H9 (cell line): ENCODE measurements around the gene CD244. TPM values are rescaled to one million over a fixed set of nuclear protein-coding genes. Genes with fewer than 3 reads are reported as not detected.

Experiments
- DNase-seq: peaks from one replicate; pipeline ENCODE4 v3.0.0-alpha.2; 2017
- H2AFZ ChIP-seq: one replicate; pipeline ENCODE4 v1.6.1; 2013; ENCODE audit warnings: mild to moderate bottlenecking, low read length, control low read depth, moderate library complexity
- H2AK5ac ChIP-seq: 2 replicates; pipeline ENCODE4 v1.6.1; 2013; ENCODE audit warnings: low read length, control low read depth, mixed read lengths; ENCODE audit not compliant: insufficient read length
- H2BK120ac ChIP-seq: one replicate; pipeline ENCODE4 v1.6.1; 2013; ENCODE audit warnings: low read depth, mild to moderate bottlenecking, low read length, control low read depth, inconsistent platforms; ENCODE audit not compliant: poor library complexity, severe bottlenecking
- H2BK12ac ChIP-seq: 2 replicates; pipeline ENCODE4 v1.6.1; 2013; ENCODE audit warnings: low read length, control low read depth, mixed read lengths, low read depth; ENCODE audit not compliant: insufficient read length
- H2BK15ac ChIP-seq: 2 replicates; pipeline ENCODE4 v1.6.1; 2013; ENCODE audit warnings: low read depth, low read length, control low read depth
- H2BK20ac ChIP-seq: one replicate; pipeline ENCODE4 v1.6.1; 2013; ENCODE audit warnings: low read depth, mild to moderate bottlenecking, low read length, control low read depth, inconsistent platforms; ENCODE audit not compliant: poor library complexity, severe bottlenecking
- H2BK5ac ChIP-seq: 2 replicates; pipeline ENCODE4 v1.6.1; 2013; ENCODE audit warnings: low read length, control low read depth, mixed read lengths; ENCODE audit not compliant: insufficient read length
- H3K14ac ChIP-seq: 2 replicates; pipeline ENCODE4 v1.6.1; 2013; ENCODE audit warnings: low read length, control low read depth; ENCODE audit not compliant: insufficient read depth
- H3K18ac ChIP-seq: 2 replicates; pipeline ENCODE4 v1.6.1; 2013; ENCODE audit warnings: low read depth, mild to moderate bottlenecking, mixed read lengths, low read length, control low read depth; ENCODE audit not compliant: insufficient read length
- H3K23ac ChIP-seq: 2 replicates; pipeline ENCODE4 v1.6.1; 2013; ENCODE audit warnings: low read length, control low read depth, mixed read lengths, low read depth; ENCODE audit not compliant: insufficient read length
- H3K23me2 ChIP-seq: 2 replicates; pipeline ENCODE4 v1.6.1; 2013; ENCODE audit warnings: low read depth, mild to moderate bottlenecking, mixed read lengths, low read length, control low read depth; ENCODE audit not compliant: insufficient read length, poor library complexity, severe bottlenecking
- H3K27ac ChIP-seq: 2 replicates; pipeline ENCODE4 v1.5.1; 2013; ENCODE audit warnings: low read length, control low read depth, mixed read lengths, low read depth; ENCODE audit not compliant: insufficient read length
- H3K27me3 ChIP-seq: 2 replicates; pipeline ENCODE4 v1.6.1; 2013; ENCODE audit warnings: low read length, control low read depth, inconsistent platforms; ENCODE audit not compliant: insufficient read depth
- H3K4ac ChIP-seq: 2 replicates; pipeline ENCODE4 v1.6.1; 2013; ENCODE audit warnings: low read depth, mild to moderate bottlenecking, control low read depth, inconsistent platforms, low read length, moderate library complexity
- H3K4me1 ChIP-seq: 2 replicates; pipeline ENCODE4 v1.6.1; 2013; ENCODE audit warnings: low read length, control low read depth, inconsistent platforms; ENCODE audit not compliant: insufficient read depth
- H3K4me2 ChIP-seq: 2 replicates; pipeline ENCODE4 v1.6.1; 2013; ENCODE audit warnings: low read length, control low read depth, mixed read lengths; ENCODE audit not compliant: insufficient read length, insufficient read depth
- H3K56ac ChIP-seq: 2 replicates; pipeline ENCODE4 v1.6.1; 2013; ENCODE audit warnings: low read depth, mild to moderate bottlenecking, mixed read lengths, low read length, control low read depth; ENCODE audit not compliant: insufficient read length
- H3K79me1 ChIP-seq: 2 replicates; pipeline ENCODE4 v1.6.1; 2013; ENCODE audit warnings: low read depth, mild to moderate bottlenecking, moderate library complexity, low read length, control low read depth, inconsistent platforms; ENCODE audit not compliant: insufficient read depth, poor library complexity, severe bottlenecking
- H3K79me2 ChIP-seq: 2 replicates; pipeline ENCODE4 v1.6.1; 2013; ENCODE audit warnings: low read length, control low read depth, inconsistent platforms; ENCODE audit not compliant: insufficient read depth
- H3K9ac ChIP-seq: 2 replicates; pipeline ENCODE4 v1.6.1; 2013; ENCODE audit warnings: low read length, control low read depth, mixed read lengths; ENCODE audit not compliant: insufficient read length; ENCODE audit errors: extremely low read depth
- H3K9me3 ChIP-seq: one replicate; pipeline ENCODE4 v1.6.1; 2013; ENCODE audit warnings: low read depth, low read length, inconsistent platforms; ENCODE audit not compliant: control insufficient read depth
- H3T11ph ChIP-seq: one replicate; pipeline ENCODE4 v1.6.1; 2013; ENCODE audit warnings: mild to moderate bottlenecking, low read length, control low read depth, inconsistent platforms
- H4K20me1 ChIP-seq: one replicate; pipeline ENCODE4 v1.6.1; 2013; ENCODE audit not compliant: control insufficient read depth, insufficient read length, insufficient read depth
- H4K5ac ChIP-seq: 2 replicates; pipeline ENCODE4 v1.6.1; 2013; ENCODE audit warnings: low read depth, mild to moderate bottlenecking, mixed read lengths, low read length, control low read depth; ENCODE audit not compliant: insufficient read length
- H4K8ac ChIP-seq: replicated peaks from 2 replicates; pipeline ENCODE4 v1.6.1; 2013; ENCODE audit warnings: low read length, control low read depth, mixed read lengths, low read depth; ENCODE audit not compliant: insufficient read length
- H4K91ac ChIP-seq: 2 replicates; pipeline ENCODE4 v1.6.1; 2013; ENCODE audit warnings: low read depth, mild to moderate bottlenecking, moderate library complexity, mixed read lengths, low read length, control low read depth; ENCODE audit not compliant: insufficient read length
- H3K27ac Mint-ChIP-seq, 3 experiments: 2 replicates in 2 of 3; 3 replicates in 1 of 3; pipeline ENCODE4 v1.8.0; 2020 to 2021; ENCODE audit warnings: mixed read lengths in 3 of 3, mild to moderate bottlenecking in 1 of 3, moderate library complexity in 1 of 3
- H3K27me3 Mint-ChIP-seq: 2 replicates; pipeline ENCODE4 v1.8.0; 2021; ENCODE audit warnings: low read depth, mild to moderate bottlenecking, moderate library complexity, mixed read lengths
- H3K36me3 Mint-ChIP-seq, 3 experiments: 2 replicates in 2 of 3; 3 replicates in 1 of 3; pipeline ENCODE4 v1.8.0; 2020 to 2021; ENCODE audit warnings: low read depth in 3 of 3, mixed read lengths in 3 of 3; ENCODE audit not compliant: insufficient read depth in 1 of 3
- H3K4me1 Mint-ChIP-seq, 2 experiments: 2 replicates each; pipeline ENCODE4 v1.8.0; 2020; ENCODE audit warnings: mixed read lengths in 2 of 2
- H3K4me3 Mint-ChIP-seq, 2 experiments: 2 replicates in 1 of 2; 3 replicates in 1 of 2; pipeline ENCODE4 v1.8.0; 2020 to 2021; ENCODE audit warnings: mild to moderate bottlenecking in 2 of 2, mixed read lengths in 2 of 2, moderate library complexity in 1 of 2
- H3K9me3 Mint-ChIP-seq, 2 experiments: 2 replicates in 1 of 2; 3 replicates in 1 of 2; pipeline ENCODE4 v1.8.0; 2020; ENCODE audit warnings: mild to moderate bottlenecking in 2 of 2, mixed read lengths in 2 of 2, moderate library complexity in 1 of 2
- WGBS: extraction: QIAGEN DNeasy Blood & Tissue Kit; methylation state at CpG from one replicate; pipeline ENCODE4 v1.1.7; 2013; ENCODE audit warnings: missing lambda C conversion rate, low lambda C conversion rate, mixed read lengths; ENCODE audit not compliant: insufficient read length; ENCODE audit errors: extremely low coverage; 5-methylcytosine and 5-hydroxymethylcytosine counted together
- total RNA-seq: library from RNA; stranded (reverse); gene quantifications from 2 replicates; pipeline ENCODE4 v1.2.1, GENCODE V29; 2021
- TF ChIP-seq, protein P1 (sequence below): fragments of 200-600 bp; sonication (generic); conservative IDR thresholded peaks from 3 replicates; pipeline ENCODE4 v1.8.0; 2021; ENCODE audit warnings: antibody characterized with exemption, mild to moderate bottlenecking

Gene CD244
- total RNA-seq, 1 experiment from 2014 or later: not detected

DNA sequence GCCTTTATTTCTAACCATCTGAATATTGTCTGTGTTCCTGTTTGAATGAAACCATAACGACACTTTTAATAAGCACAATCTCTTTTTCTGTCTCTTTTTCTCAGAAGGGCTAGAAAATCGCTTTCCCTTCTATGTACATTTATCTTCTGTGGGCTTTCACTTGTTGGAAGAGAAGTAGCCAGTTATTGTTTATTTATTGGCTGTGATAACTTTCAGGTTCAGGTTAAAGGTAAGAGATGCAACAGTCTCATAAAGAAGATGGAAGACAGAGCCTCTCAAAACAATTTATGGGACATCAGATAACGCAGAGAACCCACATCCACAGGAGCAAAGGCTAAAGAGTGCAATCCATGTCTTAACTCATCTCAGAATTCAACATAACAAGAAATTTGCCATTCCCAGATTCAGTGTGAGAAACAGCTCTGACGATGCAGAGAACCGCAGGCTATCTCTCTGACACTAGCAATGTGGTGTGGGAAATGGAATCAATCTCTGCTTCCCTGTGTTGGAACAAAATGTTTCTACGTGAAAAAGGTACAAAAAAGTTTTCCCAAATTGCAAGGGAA lies 4.1 kb upstream of the CD244 start:
- TF ChIP-seq, protein P1, sequence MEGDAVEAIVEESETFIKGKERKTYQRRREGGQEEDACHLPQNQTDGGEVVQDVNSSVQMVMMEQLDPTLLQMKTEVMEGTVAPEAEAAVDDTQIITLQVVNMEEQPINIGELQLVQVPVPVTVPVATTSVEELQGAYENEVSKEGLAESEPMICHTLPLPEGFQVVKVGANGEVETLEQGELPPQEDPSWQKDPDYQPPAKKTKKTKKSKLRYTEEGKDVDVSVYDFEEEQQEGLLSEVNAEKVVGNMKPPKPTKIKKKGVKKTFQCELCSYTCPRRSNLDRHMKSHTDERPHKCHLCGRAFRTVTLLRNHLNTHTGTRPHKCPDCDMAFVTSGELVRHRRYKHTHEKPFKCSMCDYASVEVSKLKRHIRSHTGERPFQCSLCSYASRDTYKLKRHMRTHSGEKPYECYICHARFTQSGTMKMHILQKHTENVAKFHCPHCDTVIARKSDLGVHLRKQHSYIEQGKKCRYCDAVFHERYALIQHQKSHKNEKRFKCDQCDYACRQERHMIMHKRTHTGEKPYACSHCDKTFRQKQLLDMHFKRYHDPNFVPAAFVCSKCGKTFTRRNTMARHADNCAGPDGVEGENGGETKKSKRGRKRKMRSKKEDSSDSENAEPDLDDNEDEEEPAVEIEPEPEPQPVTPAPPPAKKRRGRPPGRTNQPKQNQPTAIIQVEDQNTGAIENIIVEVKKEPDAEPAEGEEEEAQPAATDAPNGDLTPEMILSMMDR: no peak
- H3K23me2 ChIP-seq: no peaks in the 10 kb centered on the region
- no peak overlapping the region for H3T11ph ChIP-seq
- H2BK12ac ChIP-seq: no peak overlapping the region
- H3K9me3 ChIP-seq: no peaks in the 10 kb centered on the region
- H4K5ac ChIP-seq: no peak overlapping the region
- H2BK120ac ChIP-seq: no peak overlapping the region
- Mint-ChIP-seq H3K9me3 (no peaks in the 10 kb centered on the region), H3K36me3 (no peaks in the 10 kb centered on the region), H3K27me3 (peaks cover 3% of the 10 kb centered on the region; the same call in 1 of the 2 replicates), H3K4me3 (no peak overlapping the region), H3K4me1 (peaks cover 8 to 11% of the 10 kb centered on the region in 2 experiments), H3K27ac (no peak overlapping the region)
- no CpG with 5 or more reads among the region's 6 CpGs for WGBS
- no peak overlapping the region for H3K56ac ChIP-seq
- H3K4me1 ChIP-seq: no peaks in the 10 kb centered on the region
- H3K4ac ChIP-seq: no peak overlapping the region
- H4K8ac ChIP-seq: no peak overlapping the region
- H4K20me1 ChIP-seq: no peaks in the 10 kb centered on the region
- no peak overlapping the region for H2AK5ac ChIP-seq
- no peak overlapping the region for H3K27ac ChIP-seq
- no peak overlapping the region for H3K9ac ChIP-seq
- H4K91ac ChIP-seq: no peak overlapping the region
- no peak overlapping the region for H2BK20ac ChIP-seq
- no peak overlapping the region for H3K18ac ChIP-seq
- no peak overlapping the region for H2BK15ac ChIP-seq
- no peak overlapping the region for H2BK5ac ChIP-seq
- no peaks in the 10 kb centered on the region for H3K79me2 ChIP-seq
- DNase-seq: no peak
- no peak overlapping the region for H3K4me2 ChIP-seq
- H3K79me1 ChIP-seq: no peaks in the 10 kb centered on the region
- no peak overlapping the region for H3K23ac ChIP-seq
- H2AFZ ChIP-seq: no peak overlapping the region
- no peaks in the 10 kb centered on the region for H3K27me3 ChIP-seq
- no peak overlapping the region for H3K14ac ChIP-seq
